Nephron (organoid): ENCODE data around the gene KRTAP4-4.
"Not testable (repeated sequence)": the region's sequence is repeated elsewhere in the genome, so short reads cannot be mapped to it uniquely, and the experiment has no call there.

ENCODE experiments used
- H3K27ac Mint-ChIP-seq, 3 experiments: 2 replicates each; pipeline ENCODE4 v1.8.0; 2020; ENCODE audit warnings: mixed read lengths in 3 of 3, mild to moderate bottlenecking in 2 of 3, moderate library complexity in 1 of 3
- H3K27me3 Mint-ChIP-seq: 2 replicates; pipeline ENCODE4 v1.8.0; 2021; ENCODE audit warnings: low read depth, mild to moderate bottlenecking, moderate library complexity, mixed read lengths
- H3K36me3 Mint-ChIP-seq: 2 replicates; pipeline ENCODE4 v1.8.0; 2020; ENCODE audit warnings: low read depth, mixed read lengths
- H3K4me1 Mint-ChIP-seq: 2 replicates; pipeline ENCODE4 v1.8.0; 2020; ENCODE audit warnings: mixed read lengths
- H3K4me3 Mint-ChIP-seq, 3 experiments: 2 replicates each; pipeline ENCODE4 v1.8.0; 2020; ENCODE audit warnings: mild to moderate bottlenecking in 3 of 3, mixed read lengths in 3 of 3, moderate library complexity in 2 of 3
- H3K9me3 Mint-ChIP-seq: 2 replicates; pipeline ENCODE4 v1.8.0; 2020; ENCODE audit warnings: mixed read lengths
- CTCF ChIP-seq, 3 experiments: fragments of 200-600 bp; sonication (generic); IDR thresholded peaks; one replicate each; pipeline ENCODE4 v1.5.0; 2021; ENCODE audit warnings: antibody characterized with exemption in 3 of 3; ENCODE audit not compliant: unreplicated experiment in 3 of 3

The KRTAP4-4 gene

GRCh38 chr17:41153856-41154255 is 6.7 kb downstream of the KRTAP4-4 start:
- H3K27me3 Mint-ChIP-seq: peaks cover 13% of the 10 kb centered on the region
- no peaks in the 10 kb centered on the region for H3K36me3 Mint-ChIP-seq
- peaks cover 3% of the 10 kb centered on the region for H3K9me3 Mint-ChIP-seq
- TF ChIP-seq CTCF (IDR thresholded peaks at IDR 0.05; ENCODE audit: unreplicated experiment in 3 of 3): no peak
- no peaks in the 10 kb centered on the region for H3K4me1 Mint-ChIP-seq
- no peak overlapping the region for H3K4me3 Mint-ChIP-seq
- H3K27ac Mint-ChIP-seq: peak overlapping the region in 1 of 3 experiments; percentile 72

GRCh38 chr17:41151525-41151924 is 9.0 kb downstream of the KRTAP4-4 start:
- Mint-ChIP-seq H3K9me3 (peaks cover 3% of the 10 kb centered on the region), H3K36me3 (no peaks in the 10 kb centered on the region), H3K4me1 (no peaks in the 10 kb centered on the region), H3K27ac (no peak overlapping the region), H3K4me3 (no peak overlapping the region), H3K27me3 (peaks cover 16% of the 10 kb centered on the region)
- no peak for TF ChIP-seq CTCF (IDR thresholded peaks at IDR 0.05; ENCODE audit: unreplicated experiment in 3 of 3)

- peaks cover 5% of the 10 kb centered on the region for H3K9me3 Mint-ChIP-seq
- H3K4me3 Mint-ChIP-seq: no peak overlapping the region
Observed at GRCh38 chr17:41150026-41150425, 10.5 kb downstream of the KRTAP4-4 start.

GRCh38 chr17:41149652-41149985 is 10.9 kb downstream of the KRTAP4-4 start, which contains the start of gene KRTAP4-5:
Gene KRTAP4-5, minus strand, starts transcription at chr17:41149825. Its CDS starts 58 bp downstream, at chr17:41149767.
- peaks cover 7% of the 10 kb centered on the region for H3K9me3 Mint-ChIP-seq
- H3K4me3 Mint-ChIP-seq: no peak within 1 kb of the TSS
- no peaks in the 10 kb centered on the region for H3K4me1 Mint-ChIP-seq
- no peak within 1 kb of the TSS for H3K27ac Mint-ChIP-seq
- H3K27me3 Mint-ChIP-seq: peaks cover 16% of the 10 kb centered on the region
- no peak for TF ChIP-seq CTCF (IDR thresholded peaks at IDR 0.05; ENCODE audit: unreplicated experiment in 3 of 3)
- no peaks in the 10 kb centered on the region for H3K36me3 Mint-ChIP-seq

More at GRCh38 chr17:41150026-41150425, 10.5 kb downstream of the KRTAP4-4 start:
- H3K36me3 Mint-ChIP-seq: no peaks in the 10 kb centered on the region
- no peak for TF ChIP-seq CTCF (IDR thresholded peaks at IDR 0.05; ENCODE audit: unreplicated experiment in 3 of 3)
- no peak overlapping the region for H3K27ac Mint-ChIP-seq
- H3K27me3 Mint-ChIP-seq: peaks cover 16% of the 10 kb centered on the region
- H3K4me1 Mint-ChIP-seq: no peaks in the 10 kb centered on the region

GRCh38 chr17:41148971-41149651 is 11.4 kb downstream of the KRTAP4-4 start:
- H3K27me3 Mint-ChIP-seq: peaks cover 16% of the 10 kb centered on the region
- not testable (repeated sequence) for H3K4me3 Mint-ChIP-seq, H3K9me3 Mint-ChIP-seq, H3K27ac Mint-ChIP-seq, H3K4me1 Mint-ChIP-seq, H3K36me3 Mint-ChIP-seq

- Mint-ChIP-seq H3K27me3 (peaks cover 16% of the 10 kb centered on the region), H3K9me3 (peaks cover 16% of the 10 kb centered on the region), H3K4me3 (no peak overlapping the region), H3K4me1 (no peaks in the 10 kb centered on the region), H3K36me3 (no peaks in the 10 kb centered on the region), H3K27ac (no peak overlapping the region)
- TF ChIP-seq CTCF (IDR thresholded peaks at IDR 0.05; ENCODE audit: unreplicated experiment in 3 of 3): no peak
Observed at GRCh38 chr17:41147531-41148204, 12.9 kb downstream of the KRTAP4-4 start.
